Measurements from ENCODE around the gene PLA2G4E. TPM values are rescaled to one million over a fixed set of nuclear protein-coding genes. Genes with fewer than 3 reads are reported as not detected.
A peak's percentile ranks its signal among the peaks of the same experiment; 100 is the strongest.

Gene PLA2G4E
- total and polyA plus RNA-seq, 2 donors (not counting 1 experiment from before 2014, with no cell fraction given): not detected

GRCh38 chr15:41961595-41962202 is 59.1 kb downstream of the PLA2G4E start:
- H3K9me3 ChIP-seq (ENCODE audit: control insufficient read depth, insufficient read depth, low read depth, low read length): no peaks in the 10 kb centered on the region
- H3K4me3 ChIP-seq (replicated peaks in 1 of 4; ENCODE audit: control extremely low read depth in 1 of 4, insufficient read depth in 1 of 4, low read depth in 3 of 4, low read length in 4 of 4): no peak overlapping the region
- no peaks in the 10 kb centered on the region for H4K20me1 ChIP-seq (ENCODE audit: control insufficient read depth, extremely low read depth, insufficient read depth, low read length)
- H3K27ac ChIP-seq (ENCODE audit: insufficient read depth, low read length): no peak overlapping the region
- H3K9ac ChIP-seq (ENCODE audit: insufficient read depth, low read length): no peak overlapping the region
- H3K27me3 ChIP-seq (ENCODE audit: control insufficient read depth, insufficient read depth, low read length): no peaks in the 10 kb centered on the region
- peaks cover 38% of the 10 kb centered on the region for H3K79me2 ChIP-seq (ENCODE audit: control insufficient read depth, insufficient read depth, low read length)
- TF ChIP-seq EZH2 (IDR thresholded peaks at IDR 0.05; ENCODE audit: low read length, missing control alignments) (no peak), CTCF (conservative IDR thresholded peaks at IDR 0.05 in 1 of 2, IDR thresholded peaks at IDR 0.05 in 1 of 2; ENCODE audit: low read depth in 1 of 2, low read length in 2 of 2) (no peak)
- no peak overlapping the region for H2AFZ ChIP-seq (ENCODE audit: low read length)
- no peak overlapping the region for H3K4me2 ChIP-seq (ENCODE audit: extremely low read depth, insufficient read depth, low read length)
- H3K36me3 ChIP-seq (ENCODE audit: control insufficient read depth, insufficient read depth, low read length): no peaks in the 10 kb centered on the region
- peak in 1 of 2 donors; percentile 49 for DNase-seq (ENCODE audit: low read depth in 2 of 2)
- peaks cover 3% of the 10 kb centered on the region for H3K4me1 ChIP-seq (ENCODE audit: control insufficient read depth, extremely low read depth, insufficient read depth, low read length)

GRCh38 chr15:41961001-41961518 is 59.8 kb downstream of the PLA2G4E start:
- H3K4me1 ChIP-seq (ENCODE audit: control insufficient read depth, extremely low read depth, insufficient read depth, low read length): peaks cover 2% of the 10 kb centered on the region
- H3K27me3 ChIP-seq (ENCODE audit: control insufficient read depth, insufficient read depth, low read length): no peaks in the 10 kb centered on the region
- no peaks in the 10 kb centered on the region for H4K20me1 ChIP-seq (ENCODE audit: control insufficient read depth, extremely low read depth, insufficient read depth, low read length)
- no peak overlapping the region for H3K9ac ChIP-seq (ENCODE audit: insufficient read depth, low read length)
- no peak overlapping the region for H3K4me2 ChIP-seq (ENCODE audit: extremely low read depth, insufficient read depth, low read length)
- H3K27ac ChIP-seq (ENCODE audit: insufficient read depth, low read length): no peak overlapping the region
- H2AFZ ChIP-seq (ENCODE audit: low read length): no peak overlapping the region
- H3K36me3 ChIP-seq (ENCODE audit: control insufficient read depth, insufficient read depth, low read length): no peaks in the 10 kb centered on the region
- peaks cover 34% of the 10 kb centered on the region for H3K79me2 ChIP-seq (ENCODE audit: control insufficient read depth, insufficient read depth, low read length)
- no peaks in the 10 kb centered on the region for H3K9me3 ChIP-seq (ENCODE audit: control insufficient read depth, insufficient read depth, low read depth, low read length)
- TF ChIP-seq CTCF (conservative IDR thresholded peaks at IDR 0.05 in 1 of 2, IDR thresholded peaks at IDR 0.05 in 1 of 2; ENCODE audit: low read depth in 1 of 2, low read length in 2 of 2): no peak
- no peak for TF ChIP-seq EZH2 (IDR thresholded peaks at IDR 0.05; ENCODE audit: low read length, missing control alignments)
- DNase-seq (ENCODE audit: low read depth in 2 of 2): no peak
- no peak overlapping the region for H3K4me3 ChIP-seq (replicated peaks in 1 of 4; ENCODE audit: control extremely low read depth in 1 of 4, insufficient read depth in 1 of 4, low read depth in 3 of 4, low read length in 4 of 4)

- peaks cover 26% of the 10 kb centered on the region for H3K79me2 ChIP-seq (ENCODE audit: control insufficient read depth, insufficient read depth, low read length)
- H2AFZ ChIP-seq (ENCODE audit: low read length): no peak overlapping the region
- no peak overlapping the region for H3K9ac ChIP-seq (ENCODE audit: insufficient read depth, low read length)
- no peak overlapping the region for H3K4me3 ChIP-seq (replicated peaks in 1 of 4; ENCODE audit: control extremely low read depth in 1 of 4, insufficient read depth in 1 of 4, low read depth in 3 of 4, low read length in 4 of 4)
- H3K4me1 ChIP-seq (ENCODE audit: control insufficient read depth, extremely low read depth, insufficient read depth, low read length): no peaks in the 10 kb centered on the region
- H4K20me1 ChIP-seq (ENCODE audit: control insufficient read depth, extremely low read depth, insufficient read depth, low read length): no peaks in the 10 kb centered on the region
- DNase-seq (ENCODE audit: low read depth in 2 of 2): no peak
- H3K9me3 ChIP-seq (ENCODE audit: control insufficient read depth, insufficient read depth, low read depth, low read length): no peaks in the 10 kb centered on the region
- H3K36me3 ChIP-seq (ENCODE audit: control insufficient read depth, insufficient read depth, low read length): peaks cover 3% of the 10 kb centered on the region
- no peak overlapping the region for H3K27ac ChIP-seq (ENCODE audit: insufficient read depth, low read length)
- H3K27me3 ChIP-seq (ENCODE audit: control insufficient read depth, insufficient read depth, low read length): no peaks in the 10 kb centered on the region
- no peak for TF ChIP-seq EZH2 (IDR thresholded peaks at IDR 0.05; ENCODE audit: low read length, missing control alignments)
- no peak overlapping the region for H3K4me2 ChIP-seq (ENCODE audit: extremely low read depth, insufficient read depth, low read length)
Observed at GRCh38 chr15:41958002-41958420, 62.8 kb downstream of the PLA2G4E start.

All from fibroblast of lung (primary cell).